NCI-H345 (cell line): ENCODE data around the gene NTPCR.

Experiments
- DNase-seq: peaks from one replicate; lab custom pipeline; 2025; lab: John Stamatoyannopoulos, UW

NTPCR gene

GRCh38 chr1:232962761-232963745 lies 12.6 kb downstream of the NTPCR start:
- no peak for DNase-seq

- no peak for DNase-seq
Measured at GRCh38 chr1:232964601-232965000, 14.2 kb downstream of the NTPCR start.

- no peak for DNase-seq
Measured at GRCh38 chr1:232965124-232965911, 14.9 kb downstream of the NTPCR start.

- DNase-seq = no peak
Measured at GRCh38 chr1:232965912-232966217, 15.5 kb downstream of the NTPCR start.

- no peak for DNase-seq
Measured at GRCh38 chr1:232966663-232967062, 16.3 kb downstream of the NTPCR start.

GRCh38 chr1:232968391-232968790 lies 18.0 kb downstream of the NTPCR start:
- DNase-seq = no peak

- DNase-seq = no peak
Measured at GRCh38 chr1:232968965-232969364, 18.6 kb downstream of the NTPCR start.

- no peak for DNase-seq
Measured at GRCh38 chr1:232969799-232970198, 19.4 kb downstream of the NTPCR start.

- DNase-seq = no peak
Measured at GRCh38 chr1:232970508-232970907, 20.1 kb downstream of the NTPCR start.

GRCh38 chr1:232973652-232974611 lies 23.5 kb downstream of the NTPCR start:
- no peak for DNase-seq

- DNase-seq = no peak
Measured at GRCh38 chr1:232974971-232975370, 24.6 kb downstream of the NTPCR start.

GRCh38 chr1:232978091-232978634 lies 27.8 kb downstream of the NTPCR start:
- no peak for DNase-seq

GRCh38 chr1:232978815-232979214 lies 28.4 kb downstream of the NTPCR start:
- DNase-seq = no peak

- DNase-seq = no peak
Measured at GRCh38 chr1:232979558-232979957, 29.1 kb downstream of the NTPCR start.

GRCh38 chr1:232980355-232980978 lies 30.1 kb downstream of the NTPCR start:
- DNase-seq = no peak

- no peak for DNase-seq
Measured at GRCh38 chr1:232980986-232981560, 30.7 kb downstream of the NTPCR start.

GRCh38 chr1:232982238-232982944 lies 32.0 kb downstream of the NTPCR start:
- DNase-seq = no peak

- DNase-seq = no peak
Measured at GRCh38 chr1:232983375-232983774, 33.0 kb downstream of the NTPCR start.

- DNase-seq = no peak
Measured at GRCh38 chr1:232983817-232984567, 33.6 kb downstream of the NTPCR start.
